CD4-positive, alpha-beta T cell (primary cell): ENCODE measurements around the gene SLC25A19. TPM values are rescaled to one million over a fixed set of nuclear protein-coding genes. Genes with fewer than 3 reads are reported as not detected.
A peak's percentile ranks its signal among the peaks of the same experiment; 100 is the strongest.

Experiments used
- ATAC-seq: fragments of 200-7000 bp; cut with Tn5 transposase; one replicate; pipeline ENCODE4 v1.10.0; 2022; ENCODE audit warnings: mild to moderate bottlenecking; ENCODE audit not compliant: poor library complexity
- CTCF ChIA-PET: fragments of 350-600 bp; sonication (Branson Sonifier 250); formaldehyde crosslinking; loops from one replicate; lab custom pipeline; 2021; ENCODE audit warnings: antibody characterized with exemption, inconsistent platforms; lab: Charles Lee
- POLR2A ChIA-PET: fragments of 350-600 bp; sonication (Branson Sonifier 250); formaldehyde crosslinking; loops from one replicate; lab custom pipeline; 2021; ENCODE audit warnings: antibody characterized with exemption, inconsistent platforms; lab: Charles Lee
- DNase-seq, 14 experiments: peaks; one replicate each; pipeline ENCODE4 v3.0.0-alpha.2; 2013 to 2020; ENCODE audit warnings: mixed read lengths in 2 of 14
- H3K27ac ChIP-seq, 2 donors: one replicate each; pipeline versions ENCODE4 v1.5.1 to v1.7.0; 2013; ENCODE audit warnings: low read length in 2 of 2, low read depth in 1 of 2, mild to moderate bottlenecking in 1 of 2
- H3K27me3 ChIP-seq, 2 experiments: 1 replicate in 1 of 2; 2 replicates in 1 of 2; pipeline versions ENCODE4 v1.6.1 to v1.7.0; 2013; ENCODE audit warnings: low read length in 2 of 2, control low read depth in 1 of 2, mild to moderate bottlenecking in 1 of 2, moderate library complexity in 1 of 2; ENCODE audit not compliant: insufficient read depth in 2 of 2, control insufficient read depth in 1 of 2
- H3K36me3 ChIP-seq: one replicate; pipeline ENCODE4 v1.6.1; 2013; ENCODE audit warnings: low read length, control low read depth; ENCODE audit not compliant: insufficient read depth
- H3K4me1 ChIP-seq: one replicate; pipeline ENCODE4 v1.6.1; 2013; ENCODE audit warnings: low read length, control low read depth; ENCODE audit not compliant: insufficient read depth
- H3K4me3 ChIP-seq: one replicate; pipeline ENCODE4 v1.5.1; 2013; ENCODE audit warnings: mild to moderate bottlenecking, low read length, moderate library complexity
- H3K9me3 ChIP-seq, 2 experiments: 1 replicate in 1 of 2; 2 replicates in 1 of 2; pipeline versions ENCODE4 v1.6.1 to v1.7.0; 2013; ENCODE audit warnings: low read length in 2 of 2, mild to moderate bottlenecking in 2 of 2, control low read depth in 1 of 2, moderate library complexity in 1 of 2; ENCODE audit not compliant: control insufficient read depth in 1 of 2, insufficient read depth in 1 of 2
- H3K27ac Mint-ChIP-seq: one replicate; pipeline ENCODE4 v1.8.0; 2020; ENCODE audit warnings: mixed read lengths
- H3K27me3 Mint-ChIP-seq: one replicate; pipeline ENCODE4 v1.8.0; 2021; ENCODE audit warnings: mixed read lengths
- H3K36me3 Mint-ChIP-seq: one replicate; pipeline ENCODE4 v1.8.0; 2021; ENCODE audit warnings: low read depth, mixed read lengths
- H3K4me1 Mint-ChIP-seq: one replicate; pipeline ENCODE4 v1.8.0; 2021; ENCODE audit warnings: low read depth, mixed read lengths
- H3K4me3 Mint-ChIP-seq: one replicate; pipeline ENCODE4 v1.8.0; 2020; ENCODE audit warnings: mild to moderate bottlenecking, mixed read lengths
- H3K9me3 Mint-ChIP-seq: one replicate; pipeline ENCODE4 v1.8.0; 2020; ENCODE audit warnings: mixed read lengths
- CTCF ChIP-seq: fragments of 200-600 bp; IDR thresholded peaks from one replicate; pipeline ENCODE4 v1.8.0; 2022; ENCODE audit warnings: antibody characterized with exemption, mild to moderate bottlenecking
- intact Hi-C, 2 experiments: fragments of 100-400 bp; cut with DNase I in 1 of 2; cut with micrococcal nuclease in 1 of 2; formaldehyde crosslinking; loops; one replicate each; pipeline versions ENCODE4 v1.15.1 to v1.9.0; 2023 to 2025; cut with DNase I, micrococcal nuclease
- total RNA-seq, 174 experiments: library from RNA in 2 of 174; stranded (reverse) in 2 of 174; gene quantifications; one replicate each; pipeline ENCODE4 v1.2.3 and lab custom pipeline; 2021 to 2026

Gene SLC25A19
- total RNA-seq, 2 experiments from 2014 or later, result 11.1 to 12.0 TPM

GRCh38 chr17:75239214-75239613, 50.0 kb downstream of the SLC25A19 start:
- ChIA-PET CTCF (interaction anchor here (0.6 to 1.9 kb wide), 3 partner anchors 10 to 125 kb away, joined by 3 to 7 read pairs (median 3); no protein-coding TSS in a partner anchor), POLR2A (interaction anchor here (0.8 to 1.6 kb wide), 3 partner anchors 10 to 23 kb away, joined by 3 to 6 read pairs (median 3); partner anchors contain the start of gene GGA3)
- Histone ChIP-seq H3K27ac (peak overlapping the region in 1 of 2 donors; percentile 26), H3K36me3 (peaks cover 92% of the 10 kb centered on the region), H3K4me3 (no peak overlapping the region), H3K4me1 (peaks cover 52% of the 10 kb centered on the region), H3K9me3 (no peaks in the 10 kb centered on the region), H3K27me3 (no peaks in the 10 kb centered on the region)
- intact Hi-C loops, result no loop called here
- TF ChIP-seq CTCF, result no peak
- no peaks in the 10 kb centered on the region for H3K27me3 Mint-ChIP-seq
- no peak overlapping the region for H3K4me3 Mint-ChIP-seq
- H3K27ac Mint-ChIP-seq, result peak overlapping the region; percentile 68
- H3K9me3 Mint-ChIP-seq, result no peaks in the 10 kb centered on the region
- peaks cover 92% of the 10 kb centered on the region for H3K36me3 Mint-ChIP-seq
- ATAC-seq (no peak), DNase-seq (no peak)
- H3K4me1 Mint-ChIP-seq, result peaks cover 23% of the 10 kb centered on the region

- H3K27me3 ChIP-seq, result no peaks in the 10 kb centered on the region
- H3K4me3 Mint-ChIP-seq, result peak overlapping the region; percentile 12
- H3K36me3 ChIP-seq, result peaks cover 90% of the 10 kb centered on the region
- H3K27ac Mint-ChIP-seq, result peak overlapping the region; percentile 68
- no peaks in the 10 kb centered on the region for H3K9me3 Mint-ChIP-seq
- intact Hi-C loops, result loop anchor here (1.0 kb wide), 2 partner anchors 124 to 174 kb away; no protein-coding TSS in a partner anchor
- DNase-seq (peak; percentile 45 to 82 (median 54)), ATAC-seq (peak; percentile 52)
- ChIA-PET POLR2A (interaction anchor here (0.8 to 1.0 kb wide), 2 partner anchors 22 to 24 kb away, joined by 3 read pairs; partner anchors contain the start of gene GGA3), CTCF (interaction anchor here (0.6 to 1.9 kb wide), 3 partner anchors 10 to 125 kb away, joined by 3 to 7 read pairs (median 3); no protein-coding TSS in a partner anchor)
- H3K27ac ChIP-seq, result peak overlapping the region in 1 of 2 donors; percentile 26
- no peaks in the 10 kb centered on the region for H3K27me3 Mint-ChIP-seq
- H3K36me3 Mint-ChIP-seq, result peaks cover 90% of the 10 kb centered on the region
- no peaks in the 10 kb centered on the region for H3K9me3 ChIP-seq
- peaks cover 18% of the 10 kb centered on the region for H3K4me1 Mint-ChIP-seq
- TF ChIP-seq CTCF, result peak; percentile 71
- H3K4me1 ChIP-seq, result peaks cover 47% of the 10 kb centered on the region
- H3K4me3 ChIP-seq, result no peak overlapping the region
These were observed 50.5 kb downstream of the SLC25A19 start for GRCh38 chr17:75238684-75239191.

GRCh38 chr17:75238020-75238580, 51.1 kb downstream of the SLC25A19 start:
- Histone ChIP-seq H3K36me3 (peaks cover 84% of the 10 kb centered on the region), H3K27ac (no peak overlapping the region), H3K27me3 (no peaks in the 10 kb centered on the region), H3K9me3 (no peaks in the 10 kb centered on the region), H3K4me3 (no peak overlapping the region), H3K4me1 (peaks cover 41% of the 10 kb centered on the region)
- no peak for TF ChIP-seq CTCF
- Mint-ChIP-seq H3K4me3 (no peak overlapping the region), H3K4me1 (peaks cover 13% of the 10 kb centered on the region), H3K36me3 (peaks cover 85% of the 10 kb centered on the region), H3K27me3 (no peaks in the 10 kb centered on the region), H3K9me3 (no peaks in the 10 kb centered on the region), H3K27ac (peak overlapping the region; percentile 68)
- no peak for ATAC-seq
- POLR2A ChIA-PET, result interaction anchor here (0.6 kb wide), 1 partner anchor 46 kb away, joined by 3 read pairs; no protein-coding TSS in a partner anchor
- intact Hi-C loops, result loop anchor here (1.0 kb wide), 2 partner anchors 124 to 174 kb away; no protein-coding TSS in a partner anchor
- no peak for DNase-seq
- CTCF ChIA-PET, result interaction anchor here (1.9 kb wide), 1 partner anchor 124 kb away, joined by 7 read pairs; no protein-coding TSS in a partner anchor
